ENCODE results near the gene TANC1.
"Not testable (repeated sequence)": the region's sequence is repeated elsewhere in the genome, so short reads cannot be mapped to it uniquely, and the experiment has no call there.

The TANC1 gene

GRCh38 chr2:159137511-159138241 lies 169.2 kb downstream of the TANC1 start:
- DNase-seq (ENCODE audit: low spot score) = no peak
- in situ Hi-C loops (cut with MboI; ENCODE audit: low sequenced_read_pairs, unreplicated experiment) = no loop called here
- TF ChIP-seq CTCF (IDR thresholded peaks at IDR 0.05; ENCODE audit: borderline replicate concordance, control extremely low read depth, extremely low read depth, insufficient read depth, missing control alignments) = no peak

GRCh38 chr2:159138642-159139182 lies 170.3 kb downstream of the TANC1 start:
- no peak for TF ChIP-seq CTCF (IDR thresholded peaks at IDR 0.05; ENCODE audit: borderline replicate concordance, control extremely low read depth, extremely low read depth, insufficient read depth, missing control alignments)
- in situ Hi-C loops (cut with MboI; ENCODE audit: low sequenced_read_pairs, unreplicated experiment) = no loop called here
- no peak for DNase-seq (ENCODE audit: low spot score)

GRCh38 chr2:159139216-159139933 lies 170.9 kb downstream of the TANC1 start:
- in situ Hi-C loops (cut with MboI; ENCODE audit: low sequenced_read_pairs, unreplicated experiment) = no loop called here
- DNase-seq (ENCODE audit: low spot score) = no peak
- TF ChIP-seq CTCF (IDR thresholded peaks at IDR 0.05; ENCODE audit: borderline replicate concordance, control extremely low read depth, extremely low read depth, insufficient read depth, missing control alignments) = no peak

GRCh38 chr2:159140070-159140769 lies 171.8 kb downstream of the TANC1 start:
- no peak for TF ChIP-seq CTCF (IDR thresholded peaks at IDR 0.05; ENCODE audit: borderline replicate concordance, control extremely low read depth, extremely low read depth, insufficient read depth, missing control alignments)
- DNase-seq (ENCODE audit: low spot score) = no peak
- in situ Hi-C loops (cut with MboI; ENCODE audit: low sequenced_read_pairs, unreplicated experiment) = no loop called here

- in situ Hi-C loops (cut with MboI; ENCODE audit: low sequenced_read_pairs, unreplicated experiment) = not testable (repeated sequence)
Observed at GRCh38 chr2:159140821-159141220, 172.4 kb downstream of the TANC1 start.

GRCh38 chr2:159144776-159145614 lies 176.6 kb downstream of the TANC1 start:
- DNase-seq (ENCODE audit: low spot score) = no peak
- in situ Hi-C loops (cut with MboI; ENCODE audit: low sequenced_read_pairs, unreplicated experiment) = no loop called here
- no peak for TF ChIP-seq CTCF (IDR thresholded peaks at IDR 0.05; ENCODE audit: borderline replicate concordance, control extremely low read depth, extremely low read depth, insufficient read depth, missing control alignments)

More at GRCh38 chr2:159140821-159141220, 172.4 kb downstream of the TANC1 start:
- DNase-seq (ENCODE audit: low spot score) = not testable (repeated sequence)

Measured in GM13976 (cell line).